ENCODE results near the gene GBP7.
"Not testable (repeated sequence)": the region's sequence is repeated elsewhere in the genome, so short reads cannot be mapped to it uniquely, and the experiment has no call there.

GBP7 gene, protein sequence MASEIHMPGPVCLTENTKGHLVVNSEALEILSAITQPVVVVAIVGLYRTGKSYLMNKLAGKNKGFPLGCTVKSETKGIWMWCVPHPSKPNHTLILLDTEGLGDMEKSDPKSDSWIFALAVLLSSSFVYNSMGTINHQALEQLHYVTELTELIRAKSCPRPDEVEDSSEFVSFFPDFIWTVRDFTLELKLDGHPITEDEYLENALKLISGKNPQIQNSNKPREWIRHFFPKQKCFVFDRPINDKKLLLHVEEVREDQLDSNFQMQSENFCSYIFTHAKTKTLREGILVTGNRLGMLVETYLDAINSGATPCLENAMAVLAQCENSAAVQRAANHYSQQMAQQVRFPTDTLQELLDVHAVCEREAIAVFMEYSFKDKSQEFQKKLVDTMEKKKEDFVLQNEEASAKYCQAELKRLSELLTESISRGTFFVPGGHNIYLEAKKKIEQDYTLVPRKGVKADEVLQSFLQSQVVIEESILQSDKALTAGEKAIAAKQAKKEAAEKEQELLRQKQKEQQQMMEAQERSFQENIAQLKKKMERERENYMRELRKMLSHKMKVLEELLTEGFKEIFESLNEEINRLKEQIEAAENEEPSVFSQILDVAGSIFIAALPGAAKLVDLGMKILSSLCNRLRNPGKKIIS

DNA sequence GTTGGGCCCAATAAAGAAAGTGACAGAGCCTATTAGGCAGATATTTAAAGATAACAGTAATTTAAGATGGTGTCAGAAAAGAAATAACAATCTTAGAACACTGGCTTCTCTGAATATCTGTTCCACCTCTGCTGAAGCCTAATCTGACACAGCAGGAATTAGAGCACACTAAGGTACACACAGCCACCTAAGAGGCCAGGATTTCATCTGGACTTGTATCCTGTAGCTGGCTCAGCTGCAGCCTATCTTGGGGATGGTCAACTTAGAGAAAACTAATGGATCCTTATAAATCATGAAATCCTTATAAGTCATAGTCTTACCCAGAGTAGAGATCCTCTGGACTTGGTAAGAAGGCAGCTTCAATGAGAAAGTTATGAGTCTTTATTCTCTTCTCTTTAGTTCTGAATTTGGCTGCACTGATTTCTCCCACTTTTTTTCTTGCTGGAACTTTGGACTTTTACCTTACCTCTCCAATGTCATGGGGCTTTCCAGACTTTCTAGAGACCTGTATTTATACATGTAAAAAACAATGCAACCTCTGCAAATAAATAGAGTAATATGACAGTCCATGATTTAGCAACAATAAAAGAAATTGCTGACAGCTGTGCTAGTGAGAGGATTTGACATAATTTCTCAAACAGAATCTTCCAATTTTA is at the start of gene GBP7:
Gene GBP7 (minus strand): TSS at position 403 of the 656 bp plus-strand sequence. CDS start 4,068 bp downstream, outside the sequence.
- Mint-ChIP-seq H3K36me3 (no peaks in the 10 kb centered on the region), H3K4me3 (no peak within 1 kb of the TSS), H3K27ac (no peak within 1 kb of the TSS), H3K4me1 (peaks cover 3 to 5% of the 10 kb centered on the region in 2 donors), H3K27me3 (no peaks in the 10 kb centered on the region), H3K9me3 (no peaks in the 10 kb centered on the region)
- no peak for ATAC-seq (replicated peaks)
- no peak for DNase-seq

DNA sequence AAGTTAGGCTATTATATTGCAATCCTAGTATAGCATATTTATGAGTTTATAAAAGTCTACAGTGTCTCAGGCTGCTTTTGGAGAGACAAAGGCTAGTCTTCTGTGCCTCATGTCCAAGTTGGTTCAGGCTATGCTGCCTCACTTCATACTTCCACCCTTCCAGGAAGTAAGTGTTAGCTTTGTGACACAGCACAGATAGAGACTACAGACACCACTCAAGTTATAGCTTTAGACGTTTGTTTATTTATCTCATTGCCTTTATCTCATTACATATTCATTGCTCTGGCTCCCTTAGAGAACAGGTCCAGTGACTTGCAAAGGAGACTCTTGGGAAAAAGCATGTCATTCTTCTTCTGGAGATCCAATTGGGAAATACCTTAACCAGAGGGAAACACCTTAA is 45.5 kb upstream of the GBP7 start:
- H3K4me1 Mint-ChIP-seq: no peaks in the 10 kb centered on the region
- peaks cover 0 to 10% of the 10 kb centered on the region in 2 donors for H3K36me3 Mint-ChIP-seq
- no peaks in the 10 kb centered on the region for H3K27me3 Mint-ChIP-seq
- H3K27ac Mint-ChIP-seq: no peak overlapping the region
- H3K9me3 Mint-ChIP-seq: peaks cover 4 to 11% of the 10 kb centered on the region in 2 donors
- no peak for DNase-seq
- no peak overlapping the region for H3K4me3 Mint-ChIP-seq
- ATAC-seq (replicated peaks): no peak

DNA sequence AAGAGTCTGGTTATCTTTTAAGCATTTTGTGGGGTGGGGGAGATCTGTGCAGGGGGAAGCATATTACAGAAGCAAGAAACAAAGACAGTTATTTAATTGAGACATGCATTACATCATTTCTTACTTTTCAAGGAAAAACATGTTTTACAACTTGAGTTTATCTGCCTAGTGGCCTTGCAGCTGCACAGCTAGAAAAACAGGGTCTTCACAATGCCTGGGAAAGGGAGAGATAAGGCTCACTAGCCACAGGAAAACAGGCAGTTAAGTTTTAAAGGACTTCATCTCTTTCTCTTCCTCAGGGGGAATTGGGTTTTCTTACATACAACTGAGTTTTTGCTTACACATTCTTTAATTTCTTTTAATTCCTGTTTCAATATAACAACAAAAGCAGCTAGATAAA is 44.0 kb upstream of the GBP7 start:
- H3K27me3 Mint-ChIP-seq; H3K27ac Mint-ChIP-seq; H3K4me3 Mint-ChIP-seq; H3K4me1 Mint-ChIP-seq; H3K9me3 Mint-ChIP-seq; ATAC-seq (replicated peaks); DNase-seq: not testable (repeated sequence)
- peaks cover 0 to 10% of the 10 kb centered on the region in 2 donors for H3K36me3 Mint-ChIP-seq

GRCh38 chr1:89218941-89219340 is 43.1 kb upstream of the GBP7 start:
- not testable (repeated sequence) for H3K9me3 Mint-ChIP-seq; H3K4me1 Mint-ChIP-seq; H3K27ac Mint-ChIP-seq; H3K27me3 Mint-ChIP-seq; ATAC-seq (replicated peaks); H3K4me3 Mint-ChIP-seq; DNase-seq
- H3K36me3 Mint-ChIP-seq: peaks cover 0 to 10% of the 10 kb centered on the region in 2 donors

DNA sequence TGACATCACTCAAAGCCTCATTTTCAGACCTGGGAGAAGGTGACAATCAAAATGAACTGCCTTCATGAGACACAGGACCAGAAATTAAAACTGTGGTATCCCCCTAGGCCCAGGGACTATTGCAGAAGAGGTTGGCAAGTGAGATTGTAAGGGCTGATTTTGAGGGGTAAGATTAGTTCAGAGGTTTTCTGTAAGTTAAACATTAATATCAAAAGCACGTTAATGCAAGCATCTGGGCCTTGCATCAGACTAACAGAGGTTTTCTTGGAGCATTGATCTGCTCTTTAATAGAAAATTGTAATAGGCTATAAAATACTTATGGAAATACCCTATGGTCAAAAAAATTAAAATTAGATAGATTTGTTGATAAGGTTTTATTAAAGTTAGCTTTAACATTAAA is 37.5 kb upstream of the GBP7 start:
- DNase-seq (no peak), ATAC-seq (replicated peaks) (no peak)
- Mint-ChIP-seq H3K36me3 (peaks cover 3 to 6% of the 10 kb centered on the region in 2 donors), H3K9me3 (peaks cover 3 to 4% of the 10 kb centered on the region in 2 donors), H3K4me3 (no peak overlapping the region), H3K27ac (no peak overlapping the region), H3K27me3 (no peaks in the 10 kb centered on the region), H3K4me1 (no peaks in the 10 kb centered on the region)

DNA sequence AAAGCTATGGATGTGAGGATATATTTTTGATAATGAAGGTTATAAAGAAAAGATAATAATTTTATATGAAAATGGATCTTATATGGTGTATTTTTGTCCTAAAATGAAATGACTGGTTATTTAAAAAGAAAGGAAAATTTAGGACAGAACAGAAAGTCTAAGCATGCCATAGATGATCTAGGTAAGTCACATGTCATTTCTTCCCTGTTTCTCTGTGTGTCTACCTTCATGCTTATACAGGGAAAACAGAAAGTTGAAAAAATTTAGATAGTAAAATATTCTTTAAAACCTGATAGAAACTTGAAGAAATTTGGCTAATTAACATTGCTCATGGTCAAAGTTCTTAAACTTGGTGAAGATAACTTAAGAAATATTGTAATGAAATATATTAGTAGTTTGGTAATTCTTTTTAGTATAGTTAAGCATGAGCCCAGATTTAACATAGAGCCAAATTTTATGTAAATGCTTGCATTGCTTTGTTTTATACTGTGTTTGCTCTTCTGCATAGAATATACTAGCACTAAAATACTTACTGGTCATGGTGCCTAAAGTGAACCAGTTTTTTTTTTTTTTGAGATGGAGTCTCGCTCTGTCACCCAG is 35.3 kb upstream of the GBP7 start:
- peaks cover 4 to 6% of the 10 kb centered on the region in 2 donors for H3K36me3 Mint-ChIP-seq
- peaks cover 0 to 2% of the 10 kb centered on the region in 2 donors for H3K4me1 Mint-ChIP-seq
- ATAC-seq (replicated peaks) (no peak), DNase-seq (no peak)
- H3K27me3 Mint-ChIP-seq: no peaks in the 10 kb centered on the region
- no peak overlapping the region for H3K4me3 Mint-ChIP-seq
- no peak overlapping the region for H3K27ac Mint-ChIP-seq
- peaks cover under 1 to 6% of the 10 kb centered on the region in 2 donors for H3K9me3 Mint-ChIP-seq

GRCh38 chr1:89206373-89206772 is 30.6 kb upstream of the GBP7 start:
- Mint-ChIP-seq H3K27ac (no peak overlapping the region), H3K4me3 (no peak overlapping the region), H3K27me3 (no peaks in the 10 kb centered on the region), H3K4me1 (peaks cover 7 to 16% of the 10 kb centered on the region in 2 donors), H3K9me3 (peaks cover 10 to 12% of the 10 kb centered on the region in 2 donors), H3K36me3 (peaks cover 15 to 20% of the 10 kb centered on the region in 2 donors)
- DNase-seq (no peak), ATAC-seq (replicated peaks) (peak in 1 of 2 donors; percentile 39)

GRCh38 chr1:89203166-89203565 is 27.4 kb upstream of the GBP7 start:
- peaks cover 12 to 20% of the 10 kb centered on the region in 2 donors for H3K36me3 Mint-ChIP-seq
- ATAC-seq (replicated peaks) (no peak), DNase-seq (no peak)
- H3K4me1 Mint-ChIP-seq: peaks cover 22 to 39% of the 10 kb centered on the region in 2 donors
- H3K27me3 Mint-ChIP-seq: no peaks in the 10 kb centered on the region
- no peak overlapping the region for H3K27ac Mint-ChIP-seq
- no peak overlapping the region for H3K4me3 Mint-ChIP-seq
- peaks cover 10 to 13% of the 10 kb centered on the region in 2 donors for H3K9me3 Mint-ChIP-seq

GRCh38 chr1:89201106-89201794 is 25.4 kb upstream of the GBP7 start:
- peak; percentile 93 to 95 for ATAC-seq (replicated peaks)
- peak overlapping the region; percentile 88 for H3K27ac Mint-ChIP-seq
- peaks cover 32 to 54% of the 10 kb centered on the region in 2 donors for H3K4me1 Mint-ChIP-seq
- peaks cover 9 to 10% of the 10 kb centered on the region in 2 donors for H3K9me3 Mint-ChIP-seq
- peak; percentile 37 for DNase-seq
- H3K27me3 Mint-ChIP-seq: no peaks in the 10 kb centered on the region
- peaks cover 9 to 16% of the 10 kb centered on the region in 2 donors for H3K36me3 Mint-ChIP-seq
- peak overlapping the region in 1 of 2 donors; percentile 23 for H3K4me3 Mint-ChIP-seq

GRCh38 chr1:89200663-89201062 is 24.9 kb upstream of the GBP7 start:
- Mint-ChIP-seq H3K4me3 (peak overlapping the region in 1 of 2 donors; percentile 23), H3K36me3 (peaks cover 9 to 16% of the 10 kb centered on the region in 2 donors), H3K27ac (peak overlapping the region; percentile 88), H3K9me3 (peaks cover 9 to 10% of the 10 kb centered on the region in 2 donors), H3K27me3 (no peaks in the 10 kb centered on the region), H3K4me1 (peaks cover 32 to 58% of the 10 kb centered on the region in 2 donors)
- no peak for DNase-seq
- ATAC-seq (replicated peaks): peak; percentile 55 to 57

DNA sequence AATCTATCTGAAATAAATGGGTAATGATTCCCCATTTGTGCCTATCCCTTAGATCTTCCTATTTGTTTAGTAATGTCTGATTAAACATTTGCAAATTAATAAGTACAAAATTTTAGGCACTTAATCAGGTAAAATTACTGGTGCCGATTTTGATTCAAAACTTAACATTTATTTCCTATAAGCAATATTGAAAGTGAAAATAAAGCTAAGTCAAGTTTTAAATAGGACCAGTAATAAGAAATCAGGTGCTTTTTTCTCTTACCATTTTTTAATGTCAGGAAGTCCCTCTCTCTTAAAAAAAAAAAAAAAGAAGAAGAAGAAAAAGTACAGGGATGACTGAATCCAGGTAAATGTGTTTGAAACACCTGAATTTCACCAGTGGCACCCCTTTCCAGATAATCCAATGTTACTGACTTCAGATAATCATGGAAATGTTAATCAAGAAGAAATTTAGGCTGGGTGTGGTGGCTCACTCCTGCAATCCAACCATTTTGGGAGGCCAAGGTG is 23.8 kb upstream of the GBP7 start:
- H3K36me3 Mint-ChIP-seq: peaks cover 1 to 11% of the 10 kb centered on the region in 2 donors
- DNase-seq: no peak
- H3K4me1 Mint-ChIP-seq: peaks cover 36 to 66% of the 10 kb centered on the region in 2 donors

GRCh38 chr1:89198491-89199072 is 22.8 kb upstream of the GBP7 start, which contains the start of gene GBP4:
Gene GBP4, minus strand, starts transcription at chr1:89198942. Its CDS starts 108 bp downstream, at chr1:89198834.
- Mint-ChIP-seq H3K27me3 (no peaks in the 10 kb centered on the region), H3K4me3 (peak within 1 kb of the TSS; percentile 88 to 90), H3K36me3 (peaks cover 0 to 3% of the 10 kb centered on the region in 2 donors), H3K4me1 (peaks cover 35 to 66% of the 10 kb centered on the region in 2 donors), H3K9me3 (peaks cover 0 to 1% of the 10 kb centered on the region in 2 donors), H3K27ac (peak within 1 kb of the TSS; percentile 91)
- ATAC-seq (replicated peaks) (peak; percentile 44 to 59), DNase-seq (peak; percentile 24)

More for the DNA sequence above, 23.8 kb upstream of the GBP7 start:
- Mint-ChIP-seq H3K9me3 (peaks cover 6 to 8% of the 10 kb centered on the region in 2 donors), H3K4me3 (peak overlapping the region; percentile 88 to 90), H3K27ac (peak overlapping the region; percentile 91), H3K27me3 (no peaks in the 10 kb centered on the region)
- ATAC-seq (replicated peaks): no peak

DNA sequence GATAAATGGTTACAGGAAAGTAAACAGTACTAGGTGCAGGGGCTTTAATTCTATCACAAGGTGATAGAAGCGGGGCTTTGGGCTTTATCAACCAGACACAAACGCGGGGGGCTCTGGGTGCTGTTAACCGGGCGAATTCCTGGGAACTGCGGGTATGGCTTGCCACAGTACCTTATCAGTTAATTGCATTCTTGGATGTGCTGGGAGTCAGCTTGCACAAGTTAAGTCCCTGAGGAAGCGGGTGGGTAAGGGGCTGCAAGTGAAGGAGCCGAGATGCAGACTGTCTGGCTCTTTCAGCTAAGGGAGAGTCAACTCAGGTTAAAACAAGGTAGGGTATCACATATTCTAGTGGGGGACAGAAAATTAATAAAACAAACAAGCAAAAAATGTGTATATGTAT is 22.3 kb upstream of the GBP7 start:
- no peaks in the 10 kb centered on the region for H3K27me3 Mint-ChIP-seq
- peaks cover 37 to 66% of the 10 kb centered on the region in 2 donors for H3K4me1 Mint-ChIP-seq
- peaks cover 1 to 6% of the 10 kb centered on the region in 2 donors for H3K36me3 Mint-ChIP-seq
- peak overlapping the region; percentile 88 to 90 for H3K4me3 Mint-ChIP-seq
- peaks cover 0 to 1% of the 10 kb centered on the region in 2 donors for H3K9me3 Mint-ChIP-seq
- DNase-seq (no peak), ATAC-seq (replicated peaks) (no peak)
- peak overlapping the region; percentile 91 for H3K27ac Mint-ChIP-seq
